Tibial nerve (tissue), 4 donors: ENCODE data around the gene PSMA5.

ENCODE experiments used
- CTCF ChIP-seq, 5 experiments: fragments of 200-600 bp in 3 of 5; fragments of 450-650 bp in 2 of 5; sonication (generic) in 3 of 5; IDR thresholded peaks; one replicate each; pipeline ENCODE4 v1.5.1; 2016 to 2019; ENCODE audit warnings: antibody characterized with exemption in 5 of 5, mild to moderate bottlenecking in 3 of 5, moderate library complexity in 2 of 5
- EP300 ChIP-seq, 2 donors: sonication (generic); formaldehyde crosslinking; IDR thresholded peaks; one replicate each; pipeline ENCODE4 v1.6.1; 2017; ENCODE audit warnings: antibody characterized with exemption in 2 of 2, mild to moderate bottlenecking in 1 of 2
- POLR2A ChIP-seq, 2 donors: fragments of 450-650 bp; IDR thresholded peaks; one replicate each; pipeline ENCODE4 v1.6.1; 2017; ENCODE audit warnings: antibody characterized with exemption in 2 of 2, mild to moderate bottlenecking in 2 of 2, moderate library complexity in 2 of 2

DNA sequence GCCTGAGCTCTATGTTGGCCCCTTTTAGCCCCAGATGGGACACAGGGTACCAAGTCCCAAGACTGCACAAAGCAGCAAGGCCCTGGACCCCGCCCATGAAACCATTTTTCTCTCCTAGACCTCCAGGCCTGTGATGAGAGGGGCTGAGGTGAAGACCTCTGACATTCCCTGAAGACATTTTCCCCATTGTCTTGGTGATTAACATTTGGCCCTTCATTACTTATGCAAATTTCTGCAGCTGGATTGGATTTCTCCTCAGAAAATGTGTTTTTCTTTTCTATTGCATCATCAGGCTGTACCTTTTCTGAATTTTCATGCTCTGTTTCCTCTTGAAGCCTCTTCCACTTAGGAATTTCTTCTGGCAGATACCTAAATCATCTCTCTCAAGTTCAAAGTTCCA is 8.2 kb upstream of the PSMA5 start:
- TF ChIP-seq EP300 (IDR thresholded peaks at IDR 0.05), result no peak
- no peak for TF ChIP-seq CTCF (IDR thresholded peaks at IDR 0.05)
- no peak for TF ChIP-seq POLR2A (IDR thresholded peaks at IDR 0.05)
